Uterus (tissue), 4 donors: Measurements from ENCODE around the gene COLEC11. TPM values are rescaled to one million over a fixed set of nuclear protein-coding genes. Genes with fewer than 3 reads are reported as not detected.

ENCODE experiments used
- DNase-seq, 2 donors: peaks; one replicate each; pipeline ENCODE4 v3.0.0-alpha.2; 2019 to 2020
- H3K27ac ChIP-seq, 2 donors: fragments of 200-600 bp; sonication (generic); 1 replicate in 1 of 2; 2 replicates in 1 of 2; pipeline ENCODE4 v1.5.1; 2016 to 2018
- H3K27me3 ChIP-seq, 2 donors: fragments of 200-600 bp; sonication (generic); one replicate each; pipeline ENCODE4 v1.5.1; 2018 to 2019; ENCODE audit warnings: control low read depth in 1 of 2
- H3K36me3 ChIP-seq, 2 donors: fragments of 200-600 bp; sonication (generic); one replicate each; pipeline ENCODE4 v1.5.1; 2019; ENCODE audit warnings: control low read depth in 1 of 2
- H3K4me1 ChIP-seq, 2 donors: fragments of 200-600 bp; sonication (generic); one replicate each; pipeline ENCODE4 v1.5.1; 2018 to 2019; ENCODE audit warnings: control low read depth in 1 of 2
- H3K4me3 ChIP-seq, 2 donors: fragments of 200-600 bp; sonication (generic); 1 replicate in 1 of 2; 2 replicates in 1 of 2; pipeline ENCODE4 v1.5.1; 2018 to 2019; ENCODE audit warnings: mild to moderate bottlenecking in 1 of 2
- H3K9me3 ChIP-seq, 2 donors: fragments of 200-600 bp; sonication (generic); one replicate each; pipeline ENCODE4 v1.5.1; 2019; ENCODE audit warnings: control low read depth in 1 of 2
- CTCF ChIP-seq, 4 experiments: fragments of 200-600 bp in 2 of 4; fragments of 450-650 bp in 2 of 4; sonication (generic) in 2 of 4; IDR thresholded peaks; one replicate each; pipeline ENCODE4 v1.5.1; 2016 to 2019; ENCODE audit warnings: antibody characterized with exemption in 4 of 4, mild to moderate bottlenecking in 2 of 4, moderate library complexity in 1 of 4
- POLR2A ChIP-seq, 2 donors: fragments of 450-650 bp; IDR thresholded peaks; one replicate each; pipeline ENCODE4 v1.6.1; 2016; ENCODE audit warnings: antibody characterized with exemption in 2 of 2, mild to moderate bottlenecking in 1 of 2, moderate library complexity in 1 of 2
- intact Hi-C: fragments of 100-400 bp; cut with DNase I; formaldehyde crosslinking; loops from one replicate; pipeline ENCODE4 v1.15.1; 2023; ENCODE audit warnings: low total_unique reads
- total RNA-seq, 4 donors: library from RNA; depleted of rRNA in 3 of 4; stranded (reverse); fragments of >200 nt in 3 of 4; gene quantifications; one replicate each; pipeline versions ENCODE4 v1.1.0 to v1.2.4, GENCODE V29; 2014 to 2023
- donor health status: DM: yes; HTN: yes; CAD: no.

Gene COLEC11
- total RNA-seq, 4 donors from 2014 or later = 0.37 to 0.55 TPM; not detected in 2

GRCh38 chr2:3585261-3586109 is 9.4 kb upstream of the COLEC11 start:
- DNase-seq = peak; percentile 61 to 69
- H3K27me3 ChIP-seq = no peaks in the 10 kb centered on the region
- TF ChIP-seq POLR2A (IDR thresholded peaks at IDR 0.05) = no peak
- no peak for TF ChIP-seq CTCF (IDR thresholded peaks at IDR 0.05)
- peak overlapping the region; percentile 64 to 79 for H3K27ac ChIP-seq
- no peaks in the 10 kb centered on the region for H3K9me3 ChIP-seq
- H3K4me1 ChIP-seq = no peaks in the 10 kb centered on the region
- no peak overlapping the region for H3K4me3 ChIP-seq
- no peaks in the 10 kb centered on the region for H3K36me3 ChIP-seq
- intact Hi-C loops = no loop called here

GRCh38 chr2:3586220-3586619 is 8.7 kb upstream of the COLEC11 start:
- Histone ChIP-seq H3K27ac (peak overlapping the region; percentile 64 to 79), H3K4me1 (no peaks in the 10 kb centered on the region), H3K9me3 (no peaks in the 10 kb centered on the region), H3K27me3 (no peaks in the 10 kb centered on the region), H3K4me3 (no peak overlapping the region), H3K36me3 (no peaks in the 10 kb centered on the region)
- no peak for DNase-seq
- intact Hi-C loops = no loop called here
- TF ChIP-seq POLR2A (IDR thresholded peaks at IDR 0.05) (no peak), CTCF (IDR thresholded peaks at IDR 0.05) (no peak)

GRCh38 chr2:3587021-3587420 is 7.9 kb upstream of the COLEC11 start:
- TF ChIP-seq POLR2A (IDR thresholded peaks at IDR 0.05) (no peak), CTCF (IDR thresholded peaks at IDR 0.05) (no peak)
- Histone ChIP-seq H3K4me3 (no peak overlapping the region), H3K27ac (no peak overlapping the region), H3K9me3 (no peaks in the 10 kb centered on the region), H3K27me3 (no peaks in the 10 kb centered on the region), H3K4me1 (no peaks in the 10 kb centered on the region), H3K36me3 (no peaks in the 10 kb centered on the region)
- intact Hi-C loops = no loop called here
- no peak for DNase-seq

- Histone ChIP-seq H3K27me3 (no peaks in the 10 kb centered on the region), H3K4me3 (no peak overlapping the region), H3K9me3 (no peaks in the 10 kb centered on the region), H3K36me3 (no peaks in the 10 kb centered on the region), H3K4me1 (no peaks in the 10 kb centered on the region), H3K27ac (no peak overlapping the region)
- intact Hi-C loops = no loop called here
- TF ChIP-seq POLR2A (IDR thresholded peaks at IDR 0.05) = no peak
- TF ChIP-seq CTCF (IDR thresholded peaks at IDR 0.05) = no peak
- DNase-seq = no peak
Observed at GRCh38 chr2:3587432-3587831, 7.5 kb upstream of the COLEC11 start.

GRCh38 chr2:3588084-3588483 is 6.8 kb upstream of the COLEC11 start:
- DNase-seq = no peak
- H3K4me1 ChIP-seq = no peaks in the 10 kb centered on the region
- TF ChIP-seq POLR2A (IDR thresholded peaks at IDR 0.05) (no peak), CTCF (IDR thresholded peaks at IDR 0.05) (no peak)
- H3K27ac ChIP-seq = no peak overlapping the region
- no peaks in the 10 kb centered on the region for H3K27me3 ChIP-seq
- no peak overlapping the region for H3K4me3 ChIP-seq
- no peaks in the 10 kb centered on the region for H3K9me3 ChIP-seq
- intact Hi-C loops = no loop called here
- no peaks in the 10 kb centered on the region for H3K36me3 ChIP-seq
